Measurements from ENCODE around the gene JADE1. TPM values are rescaled to one million over a fixed set of nuclear protein-coding genes. Genes with fewer than 3 reads are reported as not detected.

Gene JADE1
- total and polyA plus RNA-seq, 9 of the 15 experiments (the other 6 are each of a cell fraction or from before 2014, with no cell fraction given): 8.3 to 37.9 (median 24.4) TPM

DNA sequence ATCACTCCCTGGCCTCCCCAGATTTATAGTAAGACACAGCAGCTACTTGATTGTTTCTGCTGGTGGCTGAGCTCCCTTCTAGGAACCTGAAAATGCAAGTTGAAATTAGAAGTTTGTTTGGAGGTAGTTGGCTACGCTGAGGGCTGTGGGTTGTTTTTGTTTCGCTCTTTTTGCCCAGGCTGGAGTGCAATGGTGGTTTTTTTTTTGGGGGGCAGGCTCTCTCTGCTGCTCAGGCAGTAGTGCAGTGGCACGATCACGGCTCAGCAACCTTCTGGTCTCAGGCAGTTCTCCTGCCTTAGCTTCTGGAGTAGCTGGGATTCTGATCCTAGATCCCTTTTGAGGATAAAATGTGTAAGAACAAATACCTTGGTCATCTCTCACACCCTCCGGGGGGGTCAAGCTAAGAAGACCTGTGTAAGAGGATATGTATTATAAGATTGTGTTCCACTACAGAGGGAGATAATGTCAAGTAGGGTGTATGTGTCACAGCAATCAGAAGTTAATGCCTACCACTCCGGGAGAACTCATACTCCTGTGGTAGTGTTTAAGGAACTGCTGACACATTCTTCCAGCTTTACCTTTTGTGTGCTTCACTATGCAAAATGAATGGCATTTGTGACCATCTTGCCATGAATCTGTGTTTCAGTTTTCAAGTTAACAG, 9.7 kb downstream of the JADE1 start:
- WGBS (ENCODE audit: insufficient coverage, low coverage, missing lambda C conversion rate): 36% methylated on average over 6 of the region's 6 CpGs
- no peak for FAIRE-seq
- no TSS peak for BruUV-seq (replicated peaks)
- Histone ChIP-seq H3K4me2 (ENCODE audit: insufficient read depth, low read length) (peak overlapping the region; percentile 0; the same call in 1 of the 2 replicates), H3K36me3 (ENCODE audit: control insufficient read depth, insufficient read depth, low read length) (peaks cover 39% of the 10 kb centered on the region), H3K79me2 (ENCODE audit: control insufficient read depth, insufficient read depth, low read length) (peaks cover 97% of the 10 kb centered on the region), H4K20me1 (replicated peaks; ENCODE audit: control insufficient read depth, insufficient read depth, low read length) (peaks cover 13% of the 10 kb centered on the region; the same call in 1 of the 2 replicates), H3K4me1 (replicated peaks in 1 of 2; ENCODE audit: control insufficient read depth in 2 of 2, insufficient read depth in 2 of 2, low read length in 2 of 2) (peaks cover 8 to 34% of the 10 kb centered on the region in 2 experiments; a peak in 4 of 5 replicates), H3K9ac (ENCODE audit: insufficient read depth in 1 of 2, low read depth in 2 of 2, low read length in 2 of 2) (0 out of 4 replicates have a peak overlapping the region, but pooled peaks of 1 of the 2 experiments have one; percentile 24), H3K9me1 (ENCODE audit: control insufficient read depth, insufficient read depth, low read length) (no peaks in the 10 kb centered on the region), H3K9me3 (replicated peaks; ENCODE audit: control insufficient read depth, insufficient read depth, low read depth, low read length) (no peaks in the 10 kb centered on the region), H3K27ac (ENCODE audit: extremely low read depth, low read depth, low read length) (0 out of 3 replicates have a peak overlapping the region, but pooled peaks have one; percentile 37), H3K27me3 (ENCODE audit: control insufficient read depth in 2 of 2, insufficient read depth in 2 of 2, low read length in 2 of 2) (no peaks in the 10 kb centered on the region), H2AFZ (ENCODE audit: low read depth, low read length) (no peak overlapping the region), H3K4me3 (no peak overlapping the region)
- peak; percentile 48 for ATAC-seq
- intact Hi-C loops (cut with micrococcal nuclease) (no loop called here), in situ Hi-C loops (cut with MboI) (no loop called here)
- CTCF ChIA-PET (ENCODE audit: low intra/inter-chr PET ratio): no interaction called here
- POLR2A ChIA-PET: interaction anchor here (1.0 to 2.6 kb wide), 2 partner anchors 10 to 11 kb away, joined by 4 to 9 read pairs; partner anchors contain the start of gene JADE1
- DNase-seq (ENCODE audit: extremely low read depth in 1 of 4, low spot score in 3 of 4): peak in 2 of 4 experiments; percentile 35 to 36
- TF ChIP-seq POLR2AphosphoS2 (IDR thresholded peaks at IDR 0.05; ENCODE audit: low read length) (no peak), HIVEP1 (CRISPR knock-in tag; IDR thresholded peaks at IDR 0.05) (no peak), CCNT2 (IDR thresholded peaks at IDR 0.05; ENCODE audit: borderline replicate concordance, extremely low read depth, insufficient read length, low read depth, low read length) (no peak), JUNB (CRISPR knock-in tag; conservative IDR thresholded peaks at IDR 0.05) (no peak), KDM1A (IDR thresholded peaks at IDR 0.05) (peak in 1 of 2 experiments; percentile 9; a peak in 1 of 4 replicates), CBFA2T3 (IDR thresholded peaks at IDR 0.05) (peak; percentile 30), BRD9 (IDR thresholded peaks at IDR 0.05; ENCODE audit: low read depth, partially characterized antibody) (no peak), NFE2 (IDR thresholded peaks at IDR 0.05; ENCODE audit: low read depth) (peak; percentile 41; the same call in 1 of the 2 replicates), HNRNPLL (IDR thresholded peaks at IDR 0.05; ENCODE audit: low read depth, low read length, poor library complexity, severe bottlenecking) (no peak), ZNF696 (CRISPR knock-in tag; conservative IDR thresholded peaks at IDR 0.05) (no peak), TRIM24 (IDR thresholded peaks at IDR 0.05) (no peak), ZNF316 (IDR thresholded peaks at IDR 0.05) (peak; percentile 55)
- TF ChIP-seq, protein P1, sequence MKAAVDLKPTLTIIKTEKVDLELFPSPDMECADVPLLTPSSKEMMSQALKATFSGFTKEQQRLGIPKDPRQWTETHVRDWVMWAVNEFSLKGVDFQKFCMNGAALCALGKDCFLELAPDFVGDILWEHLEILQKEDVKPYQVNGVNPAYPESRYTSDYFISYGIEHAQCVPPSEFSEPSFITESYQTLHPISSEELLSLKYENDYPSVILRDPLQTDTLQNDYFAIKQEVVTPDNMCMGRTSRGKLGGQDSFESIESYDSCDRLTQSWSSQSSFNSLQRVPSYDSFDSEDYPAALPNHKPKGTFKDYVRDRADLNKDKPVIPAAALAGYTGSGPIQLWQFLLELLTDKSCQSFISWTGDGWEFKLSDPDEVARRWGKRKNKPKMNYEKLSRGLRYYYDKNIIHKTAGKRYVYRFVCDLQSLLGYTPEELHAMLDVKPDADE (conservative IDR thresholded peaks at IDR 0.05; ENCODE audit: control insufficient read depth, low read depth, low read length): no peak
- TF ChIP-seq, protein P2, sequence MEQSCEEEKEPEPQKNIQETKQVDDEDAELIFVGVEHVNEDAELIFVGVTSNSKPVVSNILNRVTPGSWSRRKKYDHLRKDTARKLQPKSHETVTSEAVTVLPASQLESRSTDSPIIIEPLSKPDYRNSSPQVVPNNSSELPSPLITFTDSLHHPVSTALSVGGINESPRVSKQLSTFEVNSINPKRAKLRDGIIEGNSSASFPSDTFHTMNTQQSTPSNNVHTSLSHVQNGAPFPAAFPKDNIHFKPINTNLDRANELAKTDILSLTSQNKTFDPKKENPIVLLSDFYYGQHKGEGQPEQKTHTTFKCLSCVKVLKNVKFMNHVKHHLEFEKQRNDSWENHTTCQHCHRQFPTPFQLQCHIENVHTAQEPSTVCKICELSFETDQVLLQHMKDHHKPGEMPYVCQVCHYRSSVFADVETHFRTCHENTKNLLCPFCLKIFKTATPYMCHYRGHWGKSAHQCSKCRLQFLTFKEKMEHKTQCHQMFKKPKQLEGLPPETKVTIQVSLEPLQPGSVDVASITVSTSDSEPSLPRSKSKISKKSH (CRISPR knock-in tag; IDR thresholded peaks at IDR 0.05): no peak
- TF ChIP-seq, protein P3, sequence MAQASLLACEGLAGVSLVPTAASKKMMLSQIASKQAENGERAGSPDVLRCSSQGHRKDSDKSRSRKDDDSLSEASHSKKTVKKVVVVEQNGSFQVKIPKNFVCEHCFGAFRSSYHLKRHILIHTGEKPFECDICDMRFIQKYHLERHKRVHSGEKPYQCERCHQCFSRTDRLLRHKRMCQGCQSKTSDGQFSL (CRISPR knock-in tag; IDR thresholded peaks at IDR 0.05): 0 out of 2 replicates have a peak, but pooled peaks have one; percentile 36
- TF ChIP-seq, protein P3 (tag; IDR thresholded peaks at IDR 0.05): no peak
- TF ChIP-seq, protein P4, sequence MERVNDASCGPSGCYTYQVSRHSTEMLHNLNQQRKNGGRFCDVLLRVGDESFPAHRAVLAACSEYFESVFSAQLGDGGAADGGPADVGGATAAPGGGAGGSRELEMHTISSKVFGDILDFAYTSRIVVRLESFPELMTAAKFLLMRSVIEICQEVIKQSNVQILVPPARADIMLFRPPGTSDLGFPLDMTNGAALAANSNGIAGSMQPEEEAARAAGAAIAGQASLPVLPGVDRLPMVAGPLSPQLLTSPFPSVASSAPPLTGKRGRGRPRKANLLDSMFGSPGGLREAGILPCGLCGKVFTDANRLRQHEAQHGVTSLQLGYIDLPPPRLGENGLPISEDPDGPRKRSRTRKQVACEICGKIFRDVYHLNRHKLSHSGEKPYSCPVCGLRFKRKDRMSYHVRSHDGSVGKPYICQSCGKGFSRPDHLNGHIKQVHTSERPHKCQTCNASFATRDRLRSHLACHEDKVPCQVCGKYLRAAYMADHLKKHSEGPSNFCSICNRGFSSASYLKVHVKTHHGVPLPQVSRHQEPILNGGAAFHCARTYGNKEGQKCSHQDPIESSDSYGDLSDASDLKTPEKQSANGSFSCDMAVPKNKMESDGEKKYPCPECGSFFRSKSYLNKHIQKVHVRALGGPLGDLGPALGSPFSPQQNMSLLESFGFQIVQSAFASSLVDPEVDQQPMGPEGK (CRISPR knock-in tag; IDR thresholded peaks at IDR 0.05; ENCODE audit: borderline replicate concordance): no peak

Data from K562 (cell line).